Lower leg skin (tissue), 4 donors: Measurements from ENCODE around the gene CD151. TPM values are rescaled to one million over a fixed set of nuclear protein-coding genes. Genes with fewer than 3 reads are reported as not detected.

ENCODE experiments used
- DNase-seq, 2 donors: peaks; one replicate each; pipeline ENCODE4 v3.0.0-alpha.2; 2019; ENCODE audit warnings: low spot score in 2 of 2
- H3K4me3 ChIP-seq: fragments of 200-600 bp; sonication (generic); 2 replicates; pipeline ENCODE4 v1.5.1; 2017; ENCODE audit warnings: mild to moderate bottlenecking, low read depth; ENCODE audit not compliant: poor library complexity, severe bottlenecking
- CTCF ChIP-seq, 3 donors: fragments of 450-650 bp; IDR thresholded peaks; one replicate each; pipeline ENCODE4 v1.5.1; 2016; ENCODE audit warnings: antibody characterized with exemption in 3 of 3, mild to moderate bottlenecking in 3 of 3, moderate library complexity in 2 of 3
- POLR2A ChIP-seq, 2 donors: fragments of 450-650 bp; IDR thresholded peaks; one replicate each; pipeline ENCODE4 v1.6.1; 2016 to 2017; ENCODE audit warnings: antibody characterized with exemption in 2 of 2, mild to moderate bottlenecking in 1 of 2, moderate library complexity in 1 of 2
- WGBS, 2 donors: methylation state at CpG; one replicate each; pipeline ENCODE4 v1.1.5; 2018; 5-methylcytosine and 5-hydroxymethylcytosine counted together
- intact Hi-C: fragments of 100-400 bp; cut with DNase I; formaldehyde crosslinking; loops from one replicate; pipeline ENCODE4 v1.15.0; 2023; ENCODE audit warnings: low total_unique reads
- total RNA-seq, 4 donors: library from RNA; depleted of rRNA; stranded (reverse); fragments of >200 nt; gene quantifications; one replicate each; pipeline ENCODE4 v1.1.0, GENCODE V29; 2016

The CD151 gene
- total RNA-seq, 4 donors from 2014 or later: 124 to 186 (median 157) TPM

GRCh38 chr11:812390-812789 is 20.4 kb upstream of the CD151 start:
- DNase-seq: no peak
- no peak overlapping the region for H3K4me3 ChIP-seq
- TF ChIP-seq CTCF (IDR thresholded peaks at IDR 0.05) (no peak), POLR2A (IDR thresholded peaks at IDR 0.05) (no peak)
- intact Hi-C loops: no loop called here
- WGBS, 2 donors: 72 to 81% methylated on average over 2 to 3 of the region's 3 CpGs

GRCh38 chr11:813072-813455 is 19.7 kb upstream of the CD151 start:
- WGBS, 2 donors: 81 to 83% methylated on average over 6 of the region's 6 CpGs
- no peak overlapping the region for H3K4me3 ChIP-seq
- TF ChIP-seq POLR2A (IDR thresholded peaks at IDR 0.05) (no peak), CTCF (IDR thresholded peaks at IDR 0.05) (no peak)
- intact Hi-C loops: no loop called here
- DNase-seq: no peak

- 69 to 80% methylated on average over 9 of the region's 9 CpGs for WGBS, 2 donors
- H3K4me3 ChIP-seq: no peak overlapping the region
- intact Hi-C loops: no loop called here
- no peak for DNase-seq
- TF ChIP-seq CTCF (IDR thresholded peaks at IDR 0.05) (no peak), POLR2A (IDR thresholded peaks at IDR 0.05) (no peak)
These were observed 19.2 kb upstream of the CD151 start for GRCh38 chr11:813456-814096.

- intact Hi-C loops: no loop called here
- no peak overlapping the region for H3K4me3 ChIP-seq
- WGBS, 2 donors: 82 to 84% methylated on average over 10 to 11 of the region's 11 CpGs
- no peak for TF ChIP-seq POLR2A (IDR thresholded peaks at IDR 0.05)
- TF ChIP-seq CTCF (IDR thresholded peaks at IDR 0.05): no peak
- no peak for DNase-seq
These were observed 16.9 kb upstream of the CD151 start for GRCh38 chr11:815675-816432.

GRCh38 chr11:816433-816779 is 16.3 kb upstream of the CD151 start:
- TF ChIP-seq CTCF (IDR thresholded peaks at IDR 0.05): no peak
- no peak for TF ChIP-seq POLR2A (IDR thresholded peaks at IDR 0.05)
- no peak overlapping the region for H3K4me3 ChIP-seq
- 83% methylated on average over 11 of the region's 11 CpGs for WGBS, 2 donors
- DNase-seq: no peak
- intact Hi-C loops: no loop called here
